ENCODE measurements around the gene PAX2. TPM values are rescaled to one million over a fixed set of nuclear protein-coding genes. Genes with fewer than 3 reads are reported as not detected.
A peak's percentile ranks its signal among the peaks of the same experiment; 100 is the strongest.

The PAX2 gene
- total and polyA plus RNA-seq, 2 donors from 2014 or later = 28.3 to 102 TPM

- no peaks in the 10 kb centered on the region for H3K9me3 ChIP-seq (ENCODE audit: control insufficient read depth in 2 of 3, insufficient read depth in 1 of 3, low read length in 3 of 3)
- intact Hi-C loops (cut with DNase I) = no loop called here
- peaks cover 7 to 10% (median 9%) of the 10 kb centered on the region in 3 donors for H3K36me3 ChIP-seq (ENCODE audit: control insufficient read depth in 2 of 3, insufficient read depth in 3 of 3, low read length in 3 of 3)
- no peak overlapping the region for H3K4me3 ChIP-seq (ENCODE audit: low read length in 3 of 3)
- H3K27me3 ChIP-seq (ENCODE audit: control insufficient read depth, insufficient read depth, low read length) = no peaks in the 10 kb centered on the region
- no peak overlapping the region for H3K9ac ChIP-seq (ENCODE audit: low read length in 3 of 3)
- FAIRE-seq (no peak), DNase-seq (no peak)
- no peak for TF ChIP-seq CTCF (IDR thresholded peaks at IDR 0.05; ENCODE audit: borderline replicate concordance, extremely low read depth, insufficient read depth)
- no peaks in the 10 kb centered on the region for H3K4me1 ChIP-seq (ENCODE audit: control insufficient read depth in 2 of 3, insufficient read depth in 2 of 3, low read depth in 1 of 3, low read length in 3 of 3)
- H3K27ac ChIP-seq (ENCODE audit: low read depth in 2 of 2, low read length in 2 of 2) = no peak overlapping the region
Measured at GRCh38 chr10:100803492-100803891, 58.1 kb downstream of the PAX2 start.

GRCh38 chr10:100803908-100804307, 58.5 kb downstream of the PAX2 start:
- TF ChIP-seq CTCF (IDR thresholded peaks at IDR 0.05; ENCODE audit: borderline replicate concordance, extremely low read depth, insufficient read depth) = no peak
- Histone ChIP-seq H3K9me3 (ENCODE audit: control insufficient read depth in 2 of 3, insufficient read depth in 1 of 3, low read length in 3 of 3) (no peaks in the 10 kb centered on the region), H3K9ac (ENCODE audit: low read length in 3 of 3) (no peak overlapping the region), H3K36me3 (ENCODE audit: control insufficient read depth in 2 of 3, insufficient read depth in 3 of 3, low read length in 3 of 3) (peaks cover 7 to 10% (median 9%) of the 10 kb centered on the region in 3 donors), H3K4me3 (ENCODE audit: low read length in 3 of 3) (no peak overlapping the region), H3K27ac (ENCODE audit: low read depth in 2 of 2, low read length in 2 of 2) (no peak overlapping the region), H3K4me1 (ENCODE audit: control insufficient read depth in 2 of 3, insufficient read depth in 2 of 3, low read depth in 1 of 3, low read length in 3 of 3) (no peaks in the 10 kb centered on the region), H3K27me3 (ENCODE audit: control insufficient read depth, insufficient read depth, low read length) (no peaks in the 10 kb centered on the region)
- FAIRE-seq (no peak), DNase-seq (no peak)
- intact Hi-C loops (cut with DNase I) = no loop called here

GRCh38 chr10:100805543-100806355, 60.4 kb downstream of the PAX2 start:
- DNase-seq = peak in 1 of 5 donors; percentile 59
- intact Hi-C loops (cut with DNase I) = no loop called here
- Histone ChIP-seq H3K27me3 (ENCODE audit: control insufficient read depth, insufficient read depth, low read length) (no peaks in the 10 kb centered on the region), H3K9ac (ENCODE audit: low read length in 3 of 3) (no peak overlapping the region), H3K4me3 (ENCODE audit: low read length in 3 of 3) (no peak overlapping the region), H3K4me1 (ENCODE audit: control insufficient read depth in 2 of 3, insufficient read depth in 2 of 3, low read depth in 1 of 3, low read length in 3 of 3) (no peaks in the 10 kb centered on the region), H3K27ac (ENCODE audit: low read depth in 2 of 2, low read length in 2 of 2) (no peak overlapping the region), H3K9me3 (ENCODE audit: control insufficient read depth in 2 of 3, insufficient read depth in 1 of 3, low read length in 3 of 3) (no peaks in the 10 kb centered on the region), H3K36me3 (ENCODE audit: control insufficient read depth in 2 of 3, insufficient read depth in 3 of 3, low read length in 3 of 3) (peaks cover 7 to 17% (median 13%) of the 10 kb centered on the region in 3 donors)
- TF ChIP-seq CTCF (IDR thresholded peaks at IDR 0.05; ENCODE audit: borderline replicate concordance, extremely low read depth, insufficient read depth) = no peak
- FAIRE-seq = no peak
